CD4-positive, alpha-beta T cell treated with Interleukin-4 for 4 hours (primary cell): ENCODE results near the gene CSNK1G1.
A peak's percentile ranks its signal among the peaks of the same experiment; 100 is the strongest.
"Not testable (repeated sequence)": the region's sequence is repeated elsewhere in the genome, so short reads cannot be mapped to it uniquely, and the experiment has no call there.

Source experiments
- DNase-seq: peaks from one replicate; pipeline ENCODE4 v3.0.0-alpha.2; 2020

The CSNK1G1 gene

DNA sequence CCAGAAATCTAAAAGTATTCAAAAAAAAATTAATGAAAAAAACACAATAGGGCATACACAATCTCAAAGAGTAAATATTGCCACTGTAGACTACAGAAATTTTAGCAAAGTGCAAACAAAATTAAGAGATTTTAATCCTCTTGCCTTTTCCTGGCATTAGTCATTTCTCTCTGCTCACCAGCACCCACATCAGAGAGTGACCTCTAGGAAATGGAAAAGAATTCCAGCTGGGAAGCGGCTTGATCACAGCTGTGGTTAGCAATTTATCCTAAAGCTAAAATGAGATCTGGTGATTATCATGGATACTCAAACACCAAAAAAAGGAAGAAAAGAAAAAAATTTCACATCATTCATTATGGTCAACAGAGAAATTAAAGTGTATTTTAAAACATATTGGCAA is 7.5 kb downstream of the CSNK1G1 start:
- no peak for DNase-seq

DNA sequence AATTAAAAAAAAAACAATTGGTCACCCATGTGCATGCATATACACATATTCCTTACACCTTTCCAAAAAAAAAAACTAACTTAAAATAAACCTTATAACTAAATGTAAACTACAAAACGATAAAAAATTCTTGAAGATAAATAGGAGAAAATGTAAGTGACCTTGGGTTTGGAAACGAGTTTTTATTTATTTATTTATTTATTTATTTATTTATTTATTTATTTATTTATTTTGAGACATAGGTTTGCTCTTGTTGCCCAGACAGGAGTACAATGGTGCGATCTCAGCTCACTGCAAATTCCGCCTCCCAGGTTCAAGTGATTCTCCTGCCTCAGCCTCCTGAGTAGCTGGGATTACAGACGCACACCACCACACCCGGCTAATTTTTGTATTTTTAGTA is 9.7 kb downstream of the CSNK1G1 start:
- not testable (repeated sequence) for DNase-seq

DNA sequence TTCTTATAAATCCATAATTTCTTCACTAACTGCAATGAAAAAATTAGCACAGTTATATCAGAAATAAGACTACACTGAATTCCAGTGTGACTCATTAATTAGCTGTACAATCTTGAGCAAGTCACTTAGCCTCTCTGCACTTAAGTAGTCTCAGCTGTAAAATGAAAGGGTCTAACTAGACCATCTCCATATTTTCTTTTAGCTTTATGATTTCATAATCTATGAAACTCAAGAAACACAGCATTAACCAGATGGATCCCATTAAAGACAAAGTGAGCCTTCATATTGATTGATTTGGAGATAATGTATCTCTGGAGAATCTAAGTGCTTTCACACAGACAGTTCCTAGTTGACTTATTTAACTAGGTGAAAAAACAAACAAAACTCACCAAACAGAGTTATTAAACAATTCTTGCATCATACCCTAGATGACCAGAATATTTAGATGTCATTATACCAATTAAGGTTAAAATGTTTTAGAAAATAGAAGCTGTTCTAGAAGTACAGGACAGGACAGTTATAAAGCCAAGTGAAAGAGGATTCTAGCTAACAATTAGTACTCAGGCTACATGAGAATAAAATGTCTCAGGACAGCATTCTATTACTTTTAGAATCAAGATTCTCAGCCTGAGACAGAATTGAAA is 11.2 kb downstream of the CSNK1G1 start:
- DNase-seq: no peak

- no peak for DNase-seq
These were observed 12.1 kb downstream of the CSNK1G1 start for GRCh38 chr15:64343841-64344240.

GRCh38 chr15:64343222-64343621 is 12.8 kb downstream of the CSNK1G1 start:
- DNase-seq: no peak

GRCh38 chr15:64341961-64342360 is 14.0 kb downstream of the CSNK1G1 start:
- DNase-seq: no peak

DNA sequence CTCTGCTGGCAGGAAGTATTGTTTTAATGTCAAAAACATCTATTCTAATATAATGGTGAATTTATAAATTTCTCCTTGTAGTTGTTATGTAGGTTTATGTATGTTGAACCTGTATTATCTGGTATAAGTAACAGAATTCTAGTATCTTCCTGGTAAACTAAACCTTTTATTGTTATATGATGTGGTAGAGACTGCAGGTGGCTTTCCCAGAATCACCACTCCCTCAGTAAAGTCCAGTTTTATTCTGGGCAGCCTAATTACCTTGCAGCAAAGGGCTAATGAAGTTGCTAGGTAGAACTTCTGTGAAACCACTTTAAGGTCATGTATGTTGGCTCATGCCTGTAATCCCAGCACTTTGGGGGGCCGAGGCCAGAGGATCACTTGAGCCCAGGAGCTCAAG is 15.6 kb downstream of the CSNK1G1 start:
- DNase-seq: no peak

DNA sequence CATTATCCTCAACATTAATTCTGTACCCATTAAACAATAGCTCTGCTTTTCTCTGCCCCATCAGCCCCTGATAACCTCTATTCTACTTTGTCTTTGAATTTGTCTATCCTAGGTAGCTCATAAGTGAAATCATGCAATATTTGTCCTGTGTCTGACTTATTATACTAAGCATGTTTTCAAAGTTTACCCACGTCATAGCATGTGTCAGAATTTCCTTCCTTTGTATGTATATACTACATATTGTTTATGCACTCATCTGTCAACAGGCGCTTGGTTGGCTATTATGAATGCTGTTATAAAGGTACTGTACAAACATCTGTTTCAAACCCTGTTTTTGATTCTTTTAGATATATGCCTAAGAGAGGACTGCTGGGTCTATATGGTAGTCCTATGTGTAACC is 18.2 kb downstream of the CSNK1G1 start:
- no peak for DNase-seq

GRCh38 chr15:64333986-64334929 is 21.7 kb downstream of the CSNK1G1 start:
- DNase-seq: peak; percentile 48

GRCh38 chr15:64333516-64333915 is 22.5 kb downstream of the CSNK1G1 start:
- no peak for DNase-seq

- not testable (repeated sequence) for DNase-seq
These were observed 24.3 kb downstream of the CSNK1G1 start for GRCh38 chr15:64331668-64332067.

GRCh38 chr15:64326975-64327374 is 29.0 kb downstream of the CSNK1G1 start:
- not testable (repeated sequence) for DNase-seq

DNA sequence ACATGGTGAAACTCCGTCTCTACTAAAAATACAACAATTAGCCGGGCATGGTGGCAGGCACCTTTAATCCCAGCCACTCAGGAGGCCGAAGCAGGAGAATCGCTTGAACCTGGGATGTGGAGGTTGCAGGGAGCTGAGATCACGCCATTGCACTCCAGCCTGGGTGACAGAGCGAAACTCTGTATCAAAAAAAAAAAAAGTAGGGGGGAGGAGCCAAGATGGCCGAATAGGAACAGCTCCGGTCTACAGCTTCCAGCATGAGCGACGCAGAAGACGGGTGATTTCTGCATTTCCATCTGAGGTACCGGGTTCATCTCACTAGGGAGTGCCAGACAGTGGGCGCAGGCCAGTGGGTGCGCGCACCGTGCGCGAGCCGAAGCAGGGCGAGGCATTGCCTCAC is 29.5 kb downstream of the CSNK1G1 start:
- not testable (repeated sequence) for DNase-seq

DNA sequence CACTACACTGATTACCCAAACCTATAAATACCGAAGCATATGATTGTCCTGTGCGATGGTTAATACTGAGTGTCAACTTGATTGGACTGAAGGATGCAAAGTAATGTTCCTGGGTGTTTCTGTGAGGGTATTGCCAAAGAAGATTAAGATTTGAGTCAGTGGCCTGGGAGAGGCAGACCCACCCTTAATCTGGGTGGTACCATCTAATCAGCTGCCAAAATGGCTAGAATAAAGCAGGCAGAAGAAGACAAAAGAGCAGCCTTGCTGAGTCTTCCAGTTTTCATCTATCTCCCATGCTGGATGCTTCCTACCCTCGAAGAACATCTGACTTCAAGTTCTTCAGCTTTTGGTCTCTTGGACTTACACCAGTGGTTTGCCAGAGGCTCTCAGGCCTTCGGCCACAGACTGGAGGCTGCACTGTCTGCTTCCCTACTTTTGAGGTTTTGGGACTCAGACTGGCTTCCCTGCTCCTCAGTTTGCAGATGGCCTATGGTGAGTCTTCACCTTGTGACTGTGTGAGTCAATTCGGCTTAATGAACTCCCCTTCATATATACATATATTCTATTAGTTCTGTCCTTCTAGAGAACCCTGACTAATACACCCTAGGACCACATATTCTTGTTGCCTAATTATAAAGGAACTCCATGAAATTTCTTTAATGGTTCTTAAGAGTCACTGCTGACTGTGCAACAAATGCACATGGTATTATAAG is 31.7 kb downstream of the CSNK1G1 start:
- no peak for DNase-seq

DNA sequence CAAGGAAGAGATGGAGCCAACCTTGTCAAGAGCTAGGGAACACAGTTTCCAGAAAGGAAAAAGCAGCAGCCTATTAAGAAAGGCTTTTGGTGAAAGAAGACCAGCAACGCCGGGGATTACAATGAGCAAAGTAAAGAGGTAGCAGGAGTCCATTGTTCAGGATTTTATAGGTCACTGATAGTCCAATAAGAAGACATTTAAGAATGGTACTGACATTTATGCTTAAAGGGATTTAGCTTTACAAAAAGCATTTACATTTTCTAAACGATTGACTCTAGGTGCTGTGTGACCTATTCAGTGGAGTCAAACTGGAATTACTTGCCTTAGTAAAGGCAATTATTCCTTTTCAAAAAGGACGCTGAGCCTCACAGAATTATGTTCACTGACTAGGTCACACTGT is 40.8 kb downstream of the CSNK1G1 start:
- DNase-seq: no peak

DNA sequence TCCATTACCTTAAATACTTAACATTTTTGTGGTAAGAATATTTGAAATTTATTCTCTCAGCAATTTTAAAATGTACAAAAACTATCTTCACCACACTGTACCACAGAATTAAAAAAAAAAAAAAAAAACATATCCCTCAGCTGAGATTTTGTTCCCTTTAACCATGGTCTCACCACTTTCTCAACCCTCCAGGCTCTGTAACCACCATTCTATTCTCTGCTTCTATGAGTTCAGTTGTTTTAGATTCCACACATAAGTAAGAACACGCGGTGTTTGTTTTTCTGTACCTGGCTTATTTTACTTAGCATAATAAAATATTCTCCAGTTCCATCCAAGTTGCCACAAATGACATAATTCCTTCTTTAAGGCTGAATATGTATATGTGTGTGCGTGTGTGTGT is 41.5 kb downstream of the CSNK1G1 start:
- DNase-seq: no peak

- no peak for DNase-seq
These were observed 44.4 kb downstream of the CSNK1G1 start for GRCh38 chr15:64311566-64311965.

DNA sequence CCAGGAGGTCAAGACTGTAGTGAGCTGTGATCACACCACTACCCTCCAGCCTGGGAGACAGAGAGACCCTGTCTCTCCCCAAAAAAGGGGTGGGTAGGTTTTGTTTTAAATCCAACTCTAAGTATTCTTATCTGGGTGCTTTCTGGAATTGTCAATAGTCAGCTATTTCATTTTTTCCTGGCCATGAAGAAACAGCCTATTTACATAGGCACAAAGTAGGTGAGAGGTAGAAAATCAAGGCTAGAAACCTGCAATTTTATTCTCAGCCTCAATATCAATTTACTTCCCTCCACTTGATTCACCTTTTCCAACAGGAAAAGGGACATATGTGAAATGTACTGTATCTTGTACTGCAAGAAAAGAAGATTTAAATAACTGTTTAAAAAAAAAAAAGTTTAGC is 45.9 kb downstream of the CSNK1G1 start:
- no peak for DNase-seq

- no peak for DNase-seq
These were observed 50.7 kb downstream of the CSNK1G1 start for GRCh38 chr15:64305261-64305660.

DNA sequence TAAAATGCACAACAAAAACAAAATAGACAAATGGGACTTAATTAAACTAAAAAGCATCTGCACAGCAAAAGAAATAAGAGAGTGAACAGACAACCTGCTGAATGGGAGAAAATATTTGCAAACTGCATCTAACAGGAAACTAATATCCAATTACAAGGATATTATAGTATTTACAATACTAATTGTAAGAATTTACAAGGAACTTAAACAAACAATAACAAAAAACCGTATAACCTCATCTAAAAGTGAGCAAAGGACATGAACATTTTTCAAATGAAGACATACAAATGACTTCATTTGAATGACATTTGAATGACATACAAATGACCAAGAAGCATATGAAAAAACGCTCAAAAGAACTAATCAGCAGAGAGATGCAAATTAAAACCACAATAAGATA is 66.4 kb downstream of the CSNK1G1 start:
- no peak for DNase-seq

GRCh38 chr15:64288999-64289398 is 67.0 kb downstream of the CSNK1G1 start:
- DNase-seq: no peak

- no peak for DNase-seq
These were observed 67.4 kb downstream of the CSNK1G1 start for GRCh38 chr15:64288577-64288976.

GRCh38 chr15:64287953-64288352 is 68.0 kb downstream of the CSNK1G1 start:
- DNase-seq: no peak

- no peak for DNase-seq
These were observed 69.5 kb downstream of the CSNK1G1 start for GRCh38 chr15:64286473-64286872.
